Fibroblast of peridontal ligament (primary cell): ENCODE data around the gene SNX9.
A peak's percentile ranks its signal among the peaks of the same experiment; 100 is the strongest.
"Not testable (repeated sequence)": the region's sequence is repeated elsewhere in the genome, so short reads cannot be mapped to it uniquely, and the experiment has no call there.

ENCODE experiments used
- DNase-seq: peaks from one replicate; pipeline ENCODE4 v3.0.0-alpha.2; 2010; ENCODE audit errors: extremely low read depth

The SNX9 gene

DNA sequence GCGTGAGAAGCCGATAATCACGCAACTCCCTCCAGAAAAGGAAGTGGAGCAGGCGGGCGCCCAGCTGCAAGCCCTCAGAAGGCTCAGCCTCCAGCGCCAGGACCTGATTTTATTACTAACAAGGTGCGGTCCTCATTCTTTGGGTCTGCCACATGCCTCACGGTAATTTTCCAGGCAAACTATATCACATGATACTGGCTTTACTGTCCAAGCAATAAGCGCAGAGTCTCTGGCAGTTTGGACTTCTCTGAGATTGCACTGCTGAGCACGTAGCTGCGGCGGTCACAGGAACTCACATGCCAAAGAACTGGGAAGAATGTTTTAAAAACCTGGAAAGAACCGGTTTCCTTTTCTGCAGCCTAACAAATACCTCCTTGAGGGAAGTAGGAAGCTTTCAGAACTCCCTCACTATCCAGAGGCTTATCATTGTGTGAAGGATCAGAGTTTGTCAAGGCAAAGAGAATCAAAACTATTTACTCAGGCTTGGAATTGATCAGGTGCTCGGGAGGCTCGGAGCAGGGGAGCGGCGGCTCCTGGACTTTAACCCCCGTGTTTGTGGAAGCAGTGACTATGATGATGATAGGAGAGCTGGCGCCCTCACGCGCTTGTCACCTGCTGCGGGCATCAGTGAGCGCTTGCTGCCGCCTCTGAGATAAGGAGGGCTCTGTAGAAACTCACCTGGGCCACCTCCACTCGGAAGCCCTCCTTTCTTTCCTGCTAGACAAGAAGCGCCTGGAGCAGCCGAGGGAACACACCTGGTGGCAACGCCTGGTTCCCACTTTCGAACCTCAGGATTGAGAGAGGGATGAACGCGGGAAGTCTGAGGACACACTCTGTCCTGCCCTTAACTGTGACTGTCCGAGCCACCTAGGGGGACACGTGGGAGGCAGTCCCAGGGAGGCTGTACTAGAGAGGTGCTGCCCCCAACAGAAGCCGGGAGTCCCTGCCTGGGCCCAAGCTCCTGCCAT, 131.4 kb downstream of the SNX9 start:
- DNase-seq, result peak; percentile 64

DNA sequence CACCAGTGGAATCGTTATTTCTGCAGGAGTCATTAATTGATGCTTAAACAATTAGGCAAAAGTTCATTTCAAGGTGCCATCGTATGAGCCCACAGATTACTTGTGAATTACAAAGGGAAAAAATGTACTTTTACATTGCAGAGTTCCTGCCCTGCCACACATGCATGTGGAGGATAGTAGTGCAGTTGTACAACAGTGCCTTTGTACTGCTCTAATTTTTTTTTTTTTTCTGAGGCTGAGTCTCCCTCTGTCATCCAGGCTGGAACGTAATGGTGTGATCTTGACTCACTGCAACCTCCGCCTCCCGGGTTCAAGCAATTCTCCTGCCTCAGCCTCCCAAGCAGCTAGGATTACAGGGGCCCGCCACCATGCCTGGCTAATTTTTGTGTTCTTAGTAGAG, 132.6 kb downstream of the SNX9 start:
- DNase-seq, result no peak

DNA sequence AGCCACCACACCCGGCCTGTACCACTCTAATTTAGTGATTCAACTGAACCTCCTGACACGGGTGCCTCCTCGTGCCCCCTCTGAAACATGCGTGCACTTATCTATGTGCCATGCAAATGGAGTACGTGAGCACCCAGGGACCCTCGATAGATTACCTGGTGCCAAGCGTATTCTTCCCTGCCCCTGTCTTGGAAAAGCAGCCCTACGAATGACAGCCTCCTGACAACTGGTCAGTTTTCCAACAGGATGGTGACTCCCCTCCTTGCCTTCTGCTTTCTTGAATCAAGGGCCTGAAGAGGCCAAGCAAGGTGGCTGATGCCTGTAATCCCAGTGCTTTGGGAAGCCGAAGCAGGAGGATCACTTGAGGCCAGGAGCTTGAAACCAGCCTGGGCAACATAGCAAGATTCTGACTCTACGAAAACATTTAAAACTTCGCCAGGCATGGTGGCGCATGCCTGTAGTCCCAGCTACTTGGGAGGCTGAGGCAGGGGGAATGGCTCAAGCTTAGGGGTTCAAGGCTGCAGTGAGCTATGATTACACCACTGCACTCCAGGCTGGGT, 133.2 kb downstream of the SNX9 start:
- DNase-seq, result no peak

DNA sequence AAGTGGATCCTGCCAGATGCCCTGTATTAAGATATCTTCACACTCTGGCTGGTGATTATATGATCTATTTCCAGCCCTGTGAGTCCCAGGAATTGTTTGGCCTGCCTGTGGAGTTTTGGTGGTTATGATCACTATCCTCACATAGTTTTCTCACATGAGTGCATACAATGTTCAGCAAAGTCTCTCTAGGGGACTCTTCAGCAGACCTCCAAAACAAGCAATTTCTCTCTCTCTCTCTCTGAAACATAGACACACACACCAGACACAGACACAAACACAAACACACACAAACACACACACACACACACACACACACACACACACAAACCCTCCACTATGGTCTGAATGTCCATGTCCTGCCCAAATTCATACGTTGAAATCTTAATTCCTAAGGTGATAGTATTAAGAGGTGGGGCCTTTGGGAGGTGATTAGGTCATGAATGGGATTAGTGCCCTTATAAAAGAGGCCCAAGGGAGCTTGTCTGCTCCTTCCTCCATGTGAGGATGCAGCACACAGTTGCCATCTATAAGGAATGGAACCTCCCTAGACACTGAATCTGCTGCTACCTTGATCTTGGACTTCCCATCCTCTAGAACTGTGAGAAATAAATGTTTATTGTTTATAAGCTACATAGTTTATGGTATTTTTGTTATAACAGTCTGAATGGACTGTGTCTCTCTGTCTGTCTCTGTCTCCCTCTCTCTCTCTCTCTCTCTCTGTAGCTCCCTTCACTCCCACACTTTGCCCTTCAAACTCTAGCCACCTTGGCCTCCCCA, 136.6 kb downstream of the SNX9 start:
- no peak for DNase-seq

GRCh38 chr6:157961153-157961831, 138.2 kb downstream of the SNX9 start:
- peak; percentile 46 for DNase-seq

DNA sequence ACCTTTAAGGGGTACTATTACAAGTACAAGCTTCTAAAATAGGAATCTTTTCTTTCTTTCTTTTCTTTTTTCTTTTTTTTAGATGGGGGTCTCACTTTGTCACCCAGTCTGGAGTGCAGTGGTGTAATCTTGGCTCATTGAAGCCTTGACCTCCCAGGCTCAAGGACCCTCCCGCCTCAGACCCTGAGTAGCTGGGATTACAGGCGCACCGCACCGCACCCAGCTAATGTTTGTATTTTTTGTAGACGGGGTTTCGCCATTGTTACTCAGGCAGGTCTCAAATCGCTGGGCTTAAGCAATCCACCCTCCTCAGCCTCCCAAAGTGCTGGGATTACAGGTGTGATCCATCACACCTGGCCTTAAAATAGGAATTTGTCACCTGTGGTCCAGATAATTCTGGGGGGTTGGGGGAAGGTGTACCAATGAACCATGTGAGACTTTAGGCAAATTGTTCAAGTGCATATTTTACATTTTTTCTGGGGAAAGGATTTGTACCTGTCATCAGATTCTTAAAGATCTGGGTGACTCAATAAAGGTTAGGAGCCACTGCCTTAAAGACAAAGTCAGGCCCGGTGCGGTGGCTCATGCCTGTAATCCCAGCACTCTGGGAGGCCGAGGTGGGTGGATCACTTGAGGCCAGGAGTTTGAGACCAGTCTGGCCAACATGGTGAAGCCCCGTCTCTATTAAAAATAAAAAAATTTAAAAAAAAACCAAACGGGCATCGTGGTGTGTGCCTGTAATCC, 139.0 kb downstream of the SNX9 start:
- no peak for DNase-seq

- peak; percentile 57 for DNase-seq
Observed at GRCh38 chr6:157962601-157963302, 139.7 kb downstream of the SNX9 start.

DNA sequence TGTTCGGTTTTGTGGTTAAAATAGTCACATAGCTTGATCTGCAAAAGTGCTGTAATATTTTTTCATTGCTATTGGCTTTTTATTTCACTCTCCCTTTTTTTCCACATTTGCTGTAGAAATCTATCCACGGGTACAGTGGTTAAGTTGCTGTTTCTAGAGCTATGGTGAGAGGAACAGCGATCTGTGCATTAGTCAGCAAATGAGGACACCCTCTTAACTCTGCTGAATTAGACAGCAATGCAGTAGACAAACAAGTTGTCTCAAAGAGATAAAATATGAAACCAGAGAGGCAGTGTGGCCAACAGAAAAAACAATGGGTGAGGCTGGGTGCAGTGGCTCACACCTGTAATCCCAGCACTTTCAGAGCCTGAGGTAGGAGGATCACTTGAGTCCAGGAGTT, 141.1 kb downstream of the SNX9 start:
- no peak for DNase-seq

DNA sequence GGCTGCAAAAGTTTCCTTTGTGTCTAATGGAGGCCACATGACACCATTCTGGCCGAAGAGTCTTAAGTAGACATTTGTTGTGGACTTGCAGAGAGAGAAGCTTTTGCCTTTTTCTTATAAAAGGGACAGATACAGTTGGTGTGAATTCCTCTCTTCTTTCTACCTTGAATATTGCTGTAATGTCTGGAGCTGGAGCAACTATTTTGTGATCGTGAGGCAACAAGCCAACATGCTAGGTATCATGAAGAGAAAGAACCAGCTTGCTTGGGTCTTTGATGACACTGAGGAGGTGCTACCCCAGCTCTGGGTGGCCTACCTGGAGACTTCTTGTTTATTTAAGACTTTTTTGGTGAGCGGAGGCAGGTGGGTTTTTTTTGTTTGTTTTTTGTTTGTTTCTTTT, 142.3 kb downstream of the SNX9 start:
- DNase-seq, result no peak

DNA sequence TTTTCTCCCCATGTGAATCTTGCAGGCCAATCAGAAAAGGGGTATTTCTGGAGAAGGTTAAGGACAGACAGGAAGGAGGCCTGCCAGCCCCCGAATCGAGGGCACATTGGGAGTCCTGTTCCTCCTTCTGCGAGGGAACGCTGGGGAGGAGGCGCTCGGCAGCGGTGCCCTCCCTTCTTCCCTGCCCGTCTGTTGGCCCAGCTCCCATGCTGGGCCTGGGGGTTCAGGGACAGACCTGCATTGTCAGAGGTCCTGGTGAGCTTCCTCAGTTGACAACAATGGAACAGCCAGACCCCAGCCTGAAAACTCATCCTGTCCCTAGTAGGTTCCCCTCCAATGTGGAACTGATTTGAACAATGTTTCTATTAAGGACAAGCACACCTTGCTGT, 143.5 kb downstream of the SNX9 start:
- DNase-seq, result no peak

DNA sequence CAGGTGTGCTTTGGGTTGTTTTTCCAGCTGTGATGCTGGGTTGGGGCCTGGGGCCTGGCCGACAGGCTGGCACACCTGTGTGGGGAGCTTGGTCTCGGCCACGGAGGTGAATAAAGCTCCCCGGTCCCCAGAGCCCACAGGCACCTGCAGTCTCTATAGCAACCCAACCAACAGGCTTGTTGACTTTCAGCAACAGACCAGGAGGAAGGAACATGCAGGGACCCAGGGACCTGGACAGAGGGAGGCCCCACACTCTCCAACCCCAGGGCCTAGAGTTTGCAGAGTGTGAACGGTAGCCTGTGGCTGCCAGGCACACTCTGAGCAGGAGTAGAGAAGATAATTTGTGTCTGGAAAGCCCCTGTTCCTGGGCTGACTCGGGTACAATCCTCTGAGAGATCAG, 144.0 kb downstream of the SNX9 start:
- no peak for DNase-seq

DNA sequence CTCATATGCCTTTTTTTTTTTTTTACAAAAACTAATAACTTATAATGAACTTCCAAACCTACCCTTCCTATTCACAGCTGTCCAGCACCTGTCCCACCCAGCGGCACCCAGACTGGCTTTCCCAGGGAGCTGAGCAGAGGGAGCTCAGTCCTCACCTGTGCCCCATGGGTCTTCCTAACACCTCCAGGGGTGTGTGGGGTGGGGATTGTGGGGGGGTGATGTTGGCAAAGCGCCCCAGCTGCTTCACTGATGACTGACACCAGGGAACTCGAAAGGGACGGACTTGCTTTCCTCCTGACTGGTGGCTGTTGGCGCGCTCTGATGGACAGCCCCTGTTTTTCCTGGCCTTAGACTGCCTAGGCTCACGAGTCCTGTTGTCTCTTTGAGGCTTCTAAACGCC, 144.4 kb downstream of the SNX9 start:
- no peak for DNase-seq

- not testable (repeated sequence) for DNase-seq
Observed at GRCh38 chr6:157972177-157972576, 149.1 kb downstream of the SNX9 start.

DNA sequence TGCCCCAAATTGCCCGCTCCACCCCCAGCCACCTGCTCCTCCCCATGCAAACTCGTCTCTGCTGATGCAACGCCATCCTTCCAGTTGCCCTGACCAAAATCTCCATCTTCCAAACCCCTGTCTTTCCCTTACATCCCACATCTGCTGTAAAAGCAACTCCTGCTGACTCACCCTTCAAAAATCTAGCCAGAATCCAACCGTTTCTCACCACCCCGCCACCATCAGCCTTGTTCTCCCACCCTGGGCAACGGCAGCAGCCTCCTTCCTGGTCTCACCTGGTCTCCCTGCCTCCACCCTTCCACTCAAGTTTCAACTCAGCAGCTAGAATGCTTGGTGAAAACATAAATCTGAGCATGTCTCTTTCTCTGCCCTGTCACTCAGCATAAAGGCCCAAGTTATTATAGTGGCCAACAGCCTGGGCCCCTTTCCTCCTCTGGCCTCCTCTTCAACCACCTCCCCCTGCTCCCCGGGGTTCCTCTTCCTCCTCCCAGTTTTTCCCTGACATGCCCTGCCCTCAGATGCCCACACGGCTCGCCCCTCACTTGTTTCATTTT, 151.4 kb downstream of the SNX9 start:
- DNase-seq, result no peak

DNA sequence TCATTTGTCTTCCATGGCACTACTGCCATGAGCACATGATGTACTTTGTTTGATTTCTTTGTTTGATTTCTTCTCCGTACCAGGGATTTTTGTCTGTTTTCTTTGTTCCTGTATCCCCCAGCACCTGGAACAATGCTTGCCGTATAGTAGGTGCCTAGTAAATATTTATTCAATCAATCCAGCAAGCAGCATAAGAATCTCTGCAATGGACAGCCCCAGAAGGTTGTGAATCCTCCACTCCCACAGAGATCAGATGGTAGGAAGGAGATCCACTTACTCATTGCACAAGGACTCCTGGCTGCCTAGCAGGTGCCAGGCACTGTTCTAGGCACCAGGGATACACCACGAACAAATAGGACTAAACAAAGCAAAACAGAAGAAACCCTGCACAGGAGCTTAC, 151.9 kb downstream of the SNX9 start:
- DNase-seq, result no peak

DNA sequence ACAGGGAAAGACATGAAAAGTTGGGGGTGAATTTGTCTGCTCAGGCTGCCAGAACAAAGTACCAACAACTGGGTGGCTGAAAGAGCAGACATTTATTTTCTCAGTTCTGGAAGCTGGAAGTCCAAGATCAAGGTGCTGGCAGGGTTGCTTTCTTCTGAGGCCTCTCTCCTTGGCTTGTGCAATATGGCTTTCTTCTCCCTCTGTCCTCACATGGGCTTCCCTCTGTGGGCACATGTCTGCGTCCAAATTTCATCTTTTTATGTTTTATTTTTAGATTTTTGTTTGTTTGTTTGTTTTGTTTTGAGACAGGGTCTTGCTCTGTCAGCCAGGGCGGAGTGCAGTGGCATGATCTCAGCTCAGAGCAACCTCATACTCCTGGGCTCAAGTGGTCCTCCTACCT, 152.4 kb downstream of the SNX9 start:
- no peak for DNase-seq

GRCh38 chr6:157976345-157977175, 153.5 kb downstream of the SNX9 start:
- DNase-seq, result no peak

DNA sequence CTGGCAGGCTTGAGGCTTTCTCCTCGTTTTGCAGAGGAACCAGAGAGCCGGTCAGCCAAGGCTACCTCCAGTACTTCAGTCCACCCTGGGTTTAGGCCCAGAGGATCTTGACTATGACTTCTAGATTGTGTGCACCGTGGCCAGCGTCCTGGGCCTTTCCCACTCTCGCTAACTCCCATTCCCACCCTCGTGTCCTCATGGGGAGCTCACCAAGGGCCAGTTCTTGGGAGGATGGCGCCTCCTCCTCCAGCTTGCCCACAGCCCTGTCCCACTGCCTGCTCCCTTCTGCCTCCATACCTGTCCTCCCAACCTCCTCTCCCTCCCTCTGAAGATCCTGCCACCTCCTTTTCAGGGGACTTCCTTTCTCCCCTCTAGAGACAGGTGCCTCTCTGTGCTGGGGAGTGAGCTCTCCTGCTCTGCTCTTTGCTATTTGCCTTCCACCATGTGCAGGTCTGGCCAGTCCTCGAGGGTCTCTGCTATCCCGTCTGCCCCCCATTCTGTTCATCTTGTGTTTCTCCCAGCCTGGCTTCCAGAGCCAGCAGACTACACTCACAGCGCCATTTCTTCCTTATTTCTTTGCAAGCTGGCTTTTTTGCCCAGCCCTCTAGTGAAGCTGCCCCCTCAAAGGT, 154.2 kb downstream of the SNX9 start:
- no peak for DNase-seq
